ENCODE data around the gene OR4N2. TPM values are rescaled to one million over a fixed set of nuclear protein-coding genes. Genes with fewer than 3 reads are reported as not detected.
"Not testable (repeated sequence)": the region's sequence is repeated elsewhere in the genome, so short reads cannot be mapped to it uniquely, and the experiment has no call there.

Gene OR4N2
- polyA plus RNA-seq, 1 donor (not counting 4 experiments of a cell fraction or from before 2014, with no cell fraction given): not detected

DNA sequence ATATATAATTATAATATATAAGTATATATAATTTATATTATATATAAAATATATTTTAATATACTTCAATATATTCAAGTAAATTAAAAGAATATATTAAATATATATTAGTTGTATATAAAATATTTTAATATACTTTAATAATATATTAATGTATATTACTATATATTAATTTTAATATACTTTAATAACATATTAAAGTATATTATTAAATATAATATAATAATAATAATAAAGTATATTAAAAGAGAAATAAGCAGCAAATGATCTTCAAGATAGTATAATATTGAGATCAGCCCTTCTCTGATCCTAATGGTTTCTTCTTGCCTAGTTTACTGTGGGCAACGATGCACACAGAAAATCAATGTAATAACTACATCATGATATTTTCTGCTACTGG, 28.0 kb upstream of the OR4N2 start:
- H3K79me2 ChIP-seq (ENCODE audit: control insufficient read depth, insufficient read depth, low read length): no peaks in the 10 kb centered on the region
- no peaks in the 10 kb centered on the region for H3K27me3 ChIP-seq (ENCODE audit: control insufficient read depth, extremely low read depth, insufficient read depth, low read length)
- H3K9me1 ChIP-seq (ENCODE audit: control insufficient read depth, extremely low read depth, insufficient read depth, low read length): no peaks in the 10 kb centered on the region
- H3K36me3 ChIP-seq (ENCODE audit: control insufficient read depth in 2 of 2, extremely low read depth in 1 of 2, insufficient read depth in 2 of 2, low read length in 2 of 2): no peaks in the 10 kb centered on the region
- dilution Hi-C loops (cut with MboI; ENCODE audit: extremely low pct_ligation_motif_present, low sequenced_read_pairs): no loop called here
- no peak for FAIRE-seq
- H3K9ac ChIP-seq (ENCODE audit: control insufficient read depth, extremely low read depth, insufficient read depth, low read length): no peak overlapping the region
- no peaks in the 10 kb centered on the region for H4K20me1 ChIP-seq (ENCODE audit: control insufficient read depth, extremely low read depth, insufficient read depth, low read length)
- no peak for DNase-seq (ENCODE audit: low read depth, low spot score)
- peaks cover 2% of the 10 kb centered on the region for H3K9me3 ChIP-seq (ENCODE audit: control insufficient read depth, low read depth, low read length)
- H3K4me2 ChIP-seq (ENCODE audit: control insufficient read depth, extremely low read depth, insufficient read depth, low read depth, low read length): no peak overlapping the region
- H2AFZ ChIP-seq (ENCODE audit: control insufficient read depth, low read length): no peak overlapping the region
- no peak overlapping the region for H3K4me3 ChIP-seq (ENCODE audit: control insufficient read depth in 2 of 3, extremely low read depth in 1 of 3, insufficient read depth in 2 of 3, low read depth in 1 of 3, low read length in 3 of 3)
- H3K27ac ChIP-seq (ENCODE audit: control insufficient read depth, insufficient read depth, low read length): no peak overlapping the region
- no peaks in the 10 kb centered on the region for H3K4me1 ChIP-seq (ENCODE audit: control insufficient read depth, extremely low read depth, insufficient read depth, low read length)
- no peak for TF ChIP-seq EZH2 (IDR thresholded peaks at IDR 0.05; ENCODE audit: low read length)
- TF ChIP-seq, protein P1, sequence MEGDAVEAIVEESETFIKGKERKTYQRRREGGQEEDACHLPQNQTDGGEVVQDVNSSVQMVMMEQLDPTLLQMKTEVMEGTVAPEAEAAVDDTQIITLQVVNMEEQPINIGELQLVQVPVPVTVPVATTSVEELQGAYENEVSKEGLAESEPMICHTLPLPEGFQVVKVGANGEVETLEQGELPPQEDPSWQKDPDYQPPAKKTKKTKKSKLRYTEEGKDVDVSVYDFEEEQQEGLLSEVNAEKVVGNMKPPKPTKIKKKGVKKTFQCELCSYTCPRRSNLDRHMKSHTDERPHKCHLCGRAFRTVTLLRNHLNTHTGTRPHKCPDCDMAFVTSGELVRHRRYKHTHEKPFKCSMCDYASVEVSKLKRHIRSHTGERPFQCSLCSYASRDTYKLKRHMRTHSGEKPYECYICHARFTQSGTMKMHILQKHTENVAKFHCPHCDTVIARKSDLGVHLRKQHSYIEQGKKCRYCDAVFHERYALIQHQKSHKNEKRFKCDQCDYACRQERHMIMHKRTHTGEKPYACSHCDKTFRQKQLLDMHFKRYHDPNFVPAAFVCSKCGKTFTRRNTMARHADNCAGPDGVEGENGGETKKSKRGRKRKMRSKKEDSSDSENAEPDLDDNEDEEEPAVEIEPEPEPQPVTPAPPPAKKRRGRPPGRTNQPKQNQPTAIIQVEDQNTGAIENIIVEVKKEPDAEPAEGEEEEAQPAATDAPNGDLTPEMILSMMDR (optimal IDR thresholded peaks at IDR 0.05 in 1 of 3, IDR thresholded peaks at IDR 0.05 in 1 of 3, conservative IDR thresholded peaks at IDR 0.05 in 1 of 3; ENCODE audit: extremely low read depth in 1 of 3, insufficient read depth in 2 of 3, low read length in 3 of 3): no peak

DNA sequence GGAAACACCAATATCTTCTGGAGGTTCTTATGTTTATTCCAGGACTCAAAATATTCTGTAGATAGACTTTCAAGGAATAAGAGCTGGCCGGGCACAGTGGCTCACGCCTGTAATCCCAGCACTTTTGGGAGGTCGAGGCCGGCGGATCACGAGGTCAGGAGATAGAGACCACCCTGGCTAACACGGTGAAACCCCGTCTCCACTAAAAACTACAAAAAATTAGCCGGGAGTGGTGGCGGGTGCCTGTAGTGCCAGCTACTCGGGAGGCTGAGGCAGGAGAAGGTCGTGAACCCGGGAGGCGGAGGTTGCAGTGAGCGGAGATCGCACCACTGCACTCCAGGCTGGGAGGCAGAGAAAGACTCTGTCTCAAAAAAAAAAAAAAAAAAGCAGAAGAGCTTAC, 17.7 kb upstream of the OR4N2 start:
- H3K36me3 ChIP-seq (ENCODE audit: control insufficient read depth in 2 of 2, extremely low read depth in 1 of 2, insufficient read depth in 2 of 2, low read length in 2 of 2); H2AFZ ChIP-seq (ENCODE audit: control insufficient read depth, low read length); H3K9me3 ChIP-seq (ENCODE audit: control insufficient read depth, low read depth, low read length); H3K4me1 ChIP-seq (ENCODE audit: control insufficient read depth, extremely low read depth, insufficient read depth, low read length); H3K27me3 ChIP-seq (ENCODE audit: control insufficient read depth, extremely low read depth, insufficient read depth, low read length); H3K27ac ChIP-seq (ENCODE audit: control insufficient read depth, insufficient read depth, low read length); FAIRE-seq; H3K79me2 ChIP-seq (ENCODE audit: control insufficient read depth, insufficient read depth, low read length); H3K4me2 ChIP-seq (ENCODE audit: control insufficient read depth, extremely low read depth, insufficient read depth, low read depth, low read length); dilution Hi-C loops (cut with MboI; ENCODE audit: extremely low pct_ligation_motif_present, low sequenced_read_pairs); H3K4me3 ChIP-seq (ENCODE audit: control insufficient read depth in 2 of 3, extremely low read depth in 1 of 3, insufficient read depth in 2 of 3, low read depth in 1 of 3, low read length in 3 of 3); H3K9ac ChIP-seq (ENCODE audit: control insufficient read depth, extremely low read depth, insufficient read depth, low read length); H3K9me1 ChIP-seq (ENCODE audit: control insufficient read depth, extremely low read depth, insufficient read depth, low read length); DNase-seq (ENCODE audit: low read depth, low spot score); H4K20me1 ChIP-seq (ENCODE audit: control insufficient read depth, extremely low read depth, insufficient read depth, low read length): not testable (repeated sequence)

GRCh38 chr14:19787318-19787717, 16.3 kb upstream of the OR4N2 start:
- DNase-seq (ENCODE audit: low read depth, low spot score); dilution Hi-C loops (cut with MboI; ENCODE audit: extremely low pct_ligation_motif_present, low sequenced_read_pairs); H3K9me1 ChIP-seq (ENCODE audit: control insufficient read depth, extremely low read depth, insufficient read depth, low read length); FAIRE-seq; H3K4me1 ChIP-seq (ENCODE audit: control insufficient read depth, extremely low read depth, insufficient read depth, low read length); H3K36me3 ChIP-seq (ENCODE audit: control insufficient read depth in 2 of 2, extremely low read depth in 1 of 2, insufficient read depth in 2 of 2, low read length in 2 of 2); H3K27ac ChIP-seq (ENCODE audit: control insufficient read depth, insufficient read depth, low read length); H3K79me2 ChIP-seq (ENCODE audit: control insufficient read depth, insufficient read depth, low read length); H4K20me1 ChIP-seq (ENCODE audit: control insufficient read depth, extremely low read depth, insufficient read depth, low read length); H3K4me2 ChIP-seq (ENCODE audit: control insufficient read depth, extremely low read depth, insufficient read depth, low read depth, low read length); H3K4me3 ChIP-seq (ENCODE audit: control insufficient read depth in 2 of 3, extremely low read depth in 1 of 3, insufficient read depth in 2 of 3, low read depth in 1 of 3, low read length in 3 of 3); H3K9ac ChIP-seq (ENCODE audit: control insufficient read depth, extremely low read depth, insufficient read depth, low read length); H3K27me3 ChIP-seq (ENCODE audit: control insufficient read depth, extremely low read depth, insufficient read depth, low read length); H2AFZ ChIP-seq (ENCODE audit: control insufficient read depth, low read length); H3K9me3 ChIP-seq (ENCODE audit: control insufficient read depth, low read depth, low read length): not testable (repeated sequence)

- DNase-seq (ENCODE audit: low read depth, low spot score); FAIRE-seq; H3K79me2 ChIP-seq (ENCODE audit: control insufficient read depth, insufficient read depth, low read length); H3K4me2 ChIP-seq (ENCODE audit: control insufficient read depth, extremely low read depth, insufficient read depth, low read depth, low read length); H3K9me3 ChIP-seq (ENCODE audit: control insufficient read depth, low read depth, low read length); H2AFZ ChIP-seq (ENCODE audit: control insufficient read depth, low read length); H3K36me3 ChIP-seq (ENCODE audit: control insufficient read depth in 2 of 2, extremely low read depth in 1 of 2, insufficient read depth in 2 of 2, low read length in 2 of 2); H3K27me3 ChIP-seq (ENCODE audit: control insufficient read depth, extremely low read depth, insufficient read depth, low read length); H3K4me1 ChIP-seq (ENCODE audit: control insufficient read depth, extremely low read depth, insufficient read depth, low read length); H3K9ac ChIP-seq (ENCODE audit: control insufficient read depth, extremely low read depth, insufficient read depth, low read length); H3K4me3 ChIP-seq (ENCODE audit: control insufficient read depth in 2 of 3, extremely low read depth in 1 of 3, insufficient read depth in 2 of 3, low read depth in 1 of 3, low read length in 3 of 3); H3K27ac ChIP-seq (ENCODE audit: control insufficient read depth, insufficient read depth, low read length); H3K9me1 ChIP-seq (ENCODE audit: control insufficient read depth, extremely low read depth, insufficient read depth, low read length); dilution Hi-C loops (cut with MboI; ENCODE audit: extremely low pct_ligation_motif_present, low sequenced_read_pairs); H4K20me1 ChIP-seq (ENCODE audit: control insufficient read depth, extremely low read depth, insufficient read depth, low read length): not testable (repeated sequence)
Observed at GRCh38 chr14:19788150-19788549, 15.4 kb upstream of the OR4N2 start.

Data from keratinocyte (primary cell).